Measurements from ENCODE around the gene POLL. TPM values are rescaled to one million over a fixed set of nuclear protein-coding genes. Genes with fewer than 3 reads are reported as not detected.

POLL gene
- total RNA-seq, 2 experiments from 2014 or later, result 31.9 to 35.9 TPM

DNA sequence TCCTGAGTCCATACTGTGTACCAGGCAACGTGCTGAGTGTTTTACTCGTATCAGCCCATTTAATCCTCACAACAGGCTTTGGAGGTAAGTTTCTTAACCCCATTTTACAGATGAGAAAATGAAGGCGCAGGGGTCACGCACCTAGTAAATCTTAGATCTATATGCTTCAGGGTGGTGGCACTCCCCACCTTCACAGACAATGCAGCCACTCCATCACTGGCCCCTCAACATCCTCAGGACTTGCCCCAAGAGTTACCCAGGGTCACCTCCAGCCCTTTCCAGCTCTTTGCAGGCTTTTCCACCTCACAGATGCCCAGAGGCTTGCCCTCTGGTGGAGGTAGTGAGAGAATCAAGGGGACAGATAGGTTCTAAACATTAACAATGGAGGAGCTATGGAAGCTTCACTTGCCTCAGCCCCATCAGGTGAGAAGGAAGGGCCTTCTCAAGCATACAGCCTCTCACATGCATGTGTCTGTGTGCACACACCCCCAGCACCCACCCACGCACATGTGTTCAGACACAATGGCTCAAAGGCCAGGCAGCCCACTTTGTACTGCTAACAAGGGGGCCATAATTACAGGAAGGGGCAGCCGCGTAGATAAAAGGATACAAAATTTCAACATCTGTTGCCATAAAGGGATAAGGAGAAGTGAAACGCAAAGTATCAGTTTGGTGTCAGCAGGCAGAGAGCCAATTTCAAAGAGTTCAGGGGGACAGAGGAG is 29.2 kb upstream of the POLL start:
- DNase-seq, result no peak
- Mint-ChIP-seq H3K36me3 (ENCODE audit: low read depth) (peaks cover 10% of the 10 kb centered on the region), H3K27ac (no peak overlapping the region), H3K9me3 (no peaks in the 10 kb centered on the region), H3K4me3 (no peak overlapping the region), H3K27me3 (no peaks in the 10 kb centered on the region), H3K4me1 (no peaks in the 10 kb centered on the region)
- CTCF ChIA-PET, result interaction anchor here (1.1 to 2.8 kb wide), 2 partner anchors 13 to 15 kb away, joined by 3 to 8 read pairs; no protein-coding TSS in a partner anchor
- POLR2A ChIA-PET, result no interaction called here

- Mint-ChIP-seq H3K4me1 (peaks cover 3% of the 10 kb centered on the region), H3K27ac (no peak overlapping the region), H3K27me3 (no peaks in the 10 kb centered on the region), H3K4me3 (no peak overlapping the region), H3K9me3 (no peaks in the 10 kb centered on the region), H3K36me3 (ENCODE audit: low read depth) (peaks cover 8% of the 10 kb centered on the region)
- DNase-seq, result no peak
- POLR2A ChIA-PET, result no interaction called here
- CTCF ChIA-PET, result interaction anchor here (1.1 to 2.8 kb wide), 3 partner anchors 12 to 15 kb away, joined by 3 to 8 read pairs (median 4); no protein-coding TSS in a partner anchor
Observed at GRCh38 chr10:101616415-101617101, 28.5 kb upstream of the POLL start.

DNA sequence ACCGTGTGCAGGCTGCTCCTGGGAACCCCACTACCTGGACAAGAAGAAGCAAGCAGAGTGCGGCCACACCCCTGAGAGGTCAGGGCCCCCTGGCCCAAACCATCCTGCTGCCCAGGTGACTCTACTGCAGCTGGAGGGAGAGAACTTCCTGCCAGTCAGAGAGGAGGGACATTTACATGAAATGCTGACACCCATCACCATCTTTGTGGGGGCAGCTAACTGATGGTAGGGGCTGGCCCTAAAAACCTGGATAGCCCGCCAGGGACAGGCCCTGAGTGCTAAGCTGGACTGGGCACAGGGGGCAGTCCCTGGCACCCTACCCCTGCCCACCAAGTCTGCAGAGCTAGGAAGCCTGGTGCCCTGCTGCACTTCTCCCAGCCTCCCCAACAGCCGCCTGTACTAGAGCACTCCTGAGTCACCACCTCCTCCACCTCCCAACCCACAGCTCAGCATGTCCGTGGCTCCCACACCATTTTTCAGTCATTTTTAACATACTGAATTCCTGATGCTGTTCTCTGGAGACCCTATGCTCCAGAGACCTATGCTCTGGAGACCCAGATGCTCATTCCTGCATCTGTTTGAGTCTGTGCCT is 27.6 kb upstream of the POLL start:
- POLR2A ChIA-PET, result no interaction called here
- Mint-ChIP-seq H3K4me3 (no peak overlapping the region), H3K36me3 (ENCODE audit: low read depth) (peaks cover 9% of the 10 kb centered on the region), H3K9me3 (no peaks in the 10 kb centered on the region), H3K4me1 (peaks cover 9% of the 10 kb centered on the region), H3K27ac (no peak overlapping the region), H3K27me3 (no peaks in the 10 kb centered on the region)
- CTCF ChIA-PET, result interaction anchor here (1.3 kb wide), 1 partner anchor 13 kb away, joined by 4 read pairs; no protein-coding TSS in a partner anchor
- DNase-seq, result no peak

DNA sequence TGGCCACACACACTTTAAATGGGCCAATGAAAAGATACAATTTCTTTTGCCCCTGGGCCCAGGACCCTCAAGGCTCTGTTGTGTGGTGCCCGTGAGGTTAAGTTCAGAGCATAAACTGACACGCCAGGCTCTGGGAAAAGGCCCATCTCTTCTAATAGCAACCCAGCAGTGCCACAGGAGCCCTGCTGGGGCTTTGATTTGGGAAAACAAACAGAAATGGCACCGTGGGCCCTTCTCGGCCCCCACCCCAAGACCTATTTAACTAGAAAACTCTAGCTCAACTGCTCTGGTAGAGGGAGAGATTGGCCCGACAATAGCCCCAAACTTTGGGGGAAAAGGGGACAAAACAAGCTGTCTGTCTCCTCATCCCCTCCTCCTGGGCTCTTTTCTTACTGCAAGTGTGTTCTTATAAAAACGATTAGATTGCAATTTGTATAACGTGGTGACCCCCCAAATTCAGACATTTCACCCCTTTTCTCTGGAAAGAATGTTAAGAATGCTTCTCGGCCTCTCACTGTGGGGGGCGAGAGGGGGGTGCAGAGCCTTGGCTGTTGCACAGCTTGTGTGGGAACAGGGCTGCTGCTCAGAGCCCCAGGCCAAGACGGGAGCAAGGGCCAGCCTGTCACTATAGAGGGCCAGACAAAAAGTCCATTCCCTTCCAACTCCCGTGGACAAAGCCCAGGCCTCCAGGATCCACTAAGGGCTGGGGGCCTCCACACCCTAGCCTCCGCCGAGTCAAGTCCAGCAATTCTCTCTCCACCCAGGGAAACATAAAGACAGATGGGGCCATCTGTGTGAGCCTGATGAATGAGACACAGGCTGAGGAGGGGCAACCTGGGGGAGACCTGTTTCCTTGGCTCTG is 26.8 kb upstream of the POLL start:
- CTCF ChIA-PET, result interaction anchor here (1.3 kb wide), 1 partner anchor 12 kb away, joined by 4 read pairs; no protein-coding TSS in a partner anchor

GRCh38 chr10:101613646-101614045 is 25.6 kb upstream of the POLL start:
- DNase-seq, result no peak
- CTCF ChIA-PET, result no interaction called here
- no peak overlapping the region for H3K27ac Mint-ChIP-seq

More for the DNA sequence above, 26.8 kb upstream of the POLL start:
- Mint-ChIP-seq H3K9me3 (no peaks in the 10 kb centered on the region), H3K27ac (no peak overlapping the region), H3K4me1 (peaks cover 9% of the 10 kb centered on the region), H3K4me3 (no peak overlapping the region), H3K27me3 (no peaks in the 10 kb centered on the region), H3K36me3 (ENCODE audit: low read depth) (peaks cover 14% of the 10 kb centered on the region)
- DNase-seq, result no peak
- POLR2A ChIA-PET, result no interaction called here

GRCh38 chr10:101612872-101613271 is 24.8 kb upstream of the POLL start:
- peaks cover 9% of the 10 kb centered on the region for H3K4me1 Mint-ChIP-seq
- H3K4me3 Mint-ChIP-seq, result no peak overlapping the region
- H3K36me3 Mint-ChIP-seq (ENCODE audit: low read depth), result peaks cover 9% of the 10 kb centered on the region
- H3K27me3 Mint-ChIP-seq, result no peaks in the 10 kb centered on the region
- no peak for DNase-seq
- no peak overlapping the region for H3K27ac Mint-ChIP-seq
- POLR2A ChIA-PET, result no interaction called here
- H3K9me3 Mint-ChIP-seq, result no peaks in the 10 kb centered on the region
- CTCF ChIA-PET, result interaction anchor here (0.6 kb wide), 1 partner anchor 168 kb away, joined by 3 read pairs; no protein-coding TSS in a partner anchor

More at GRCh38 chr10:101613646-101614045, 25.6 kb upstream of the POLL start:
- no peaks in the 10 kb centered on the region for H3K27me3 Mint-ChIP-seq
- peaks cover 14% of the 10 kb centered on the region for H3K36me3 Mint-ChIP-seq (ENCODE audit: low read depth)
- H3K9me3 Mint-ChIP-seq, result no peaks in the 10 kb centered on the region
- H3K4me1 Mint-ChIP-seq, result peaks cover 9% of the 10 kb centered on the region
- POLR2A ChIA-PET, result no interaction called here
- no peak overlapping the region for H3K4me3 Mint-ChIP-seq

GRCh38 chr10:101612086-101612485 is 24.0 kb upstream of the POLL start:
- ChIA-PET POLR2A (no interaction called here), CTCF (interaction anchor here (1.8 kb wide), 1 partner anchor 9 kb away, joined by 7 read pairs; no protein-coding TSS in a partner anchor)
- H3K36me3 Mint-ChIP-seq (ENCODE audit: low read depth), result peaks cover 9% of the 10 kb centered on the region
- no peaks in the 10 kb centered on the region for H3K9me3 Mint-ChIP-seq
- no peak for DNase-seq
- H3K27me3 Mint-ChIP-seq, result no peaks in the 10 kb centered on the region
- no peak overlapping the region for H3K4me3 Mint-ChIP-seq
- no peak overlapping the region for H3K27ac Mint-ChIP-seq
- H3K4me1 Mint-ChIP-seq, result peaks cover 9% of the 10 kb centered on the region

GRCh38 chr10:101611096-101611905 is 23.2 kb upstream of the POLL start:
- Mint-ChIP-seq H3K27ac (peak overlapping the region; percentile 65), H3K4me3 (no peak overlapping the region), H3K9me3 (no peaks in the 10 kb centered on the region), H3K4me1 (peaks cover 9% of the 10 kb centered on the region), H3K36me3 (ENCODE audit: low read depth) (peaks cover 12% of the 10 kb centered on the region), H3K27me3 (no peaks in the 10 kb centered on the region)
- CTCF ChIA-PET, result interaction anchor here (1.0 to 1.8 kb wide), 2 partner anchors 8 to 170 kb away, joined by 4 to 7 read pairs; no protein-coding TSS in a partner anchor
- peak; percentile 31 for DNase-seq
- POLR2A ChIA-PET, result no interaction called here

DNA sequence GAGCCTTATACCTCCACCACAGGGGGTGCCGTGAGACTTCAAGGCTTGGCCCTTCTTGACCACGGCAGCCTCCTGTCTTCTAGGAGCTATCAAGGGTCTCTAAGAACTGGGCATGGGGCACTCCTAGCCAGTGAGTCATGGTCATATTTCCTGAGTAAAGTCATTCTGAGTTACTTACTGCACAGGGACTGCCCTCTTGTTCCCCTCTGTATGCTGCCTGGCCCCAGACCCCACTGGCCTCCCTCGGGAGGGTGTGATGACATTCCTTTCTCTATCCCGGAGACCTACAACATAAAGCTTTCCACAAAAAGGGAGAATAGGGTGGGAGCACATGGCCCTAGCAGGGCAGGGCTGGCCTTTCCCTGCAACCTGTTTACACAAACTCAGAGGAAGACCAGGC is 21.4 kb upstream of the POLL start:
- DNase-seq, result no peak
- ChIA-PET POLR2A (no interaction called here), CTCF (interaction anchor here (2.5 kb wide), 1 partner anchor 172 kb away, joined by 11 read pairs; no protein-coding TSS in a partner anchor)
- Mint-ChIP-seq H3K27me3 (no peaks in the 10 kb centered on the region), H3K36me3 (ENCODE audit: low read depth) (peaks cover 12% of the 10 kb centered on the region), H3K27ac (no peak overlapping the region), H3K9me3 (no peaks in the 10 kb centered on the region), H3K4me1 (peaks cover 9% of the 10 kb centered on the region), H3K4me3 (no peak overlapping the region)

DNA sequence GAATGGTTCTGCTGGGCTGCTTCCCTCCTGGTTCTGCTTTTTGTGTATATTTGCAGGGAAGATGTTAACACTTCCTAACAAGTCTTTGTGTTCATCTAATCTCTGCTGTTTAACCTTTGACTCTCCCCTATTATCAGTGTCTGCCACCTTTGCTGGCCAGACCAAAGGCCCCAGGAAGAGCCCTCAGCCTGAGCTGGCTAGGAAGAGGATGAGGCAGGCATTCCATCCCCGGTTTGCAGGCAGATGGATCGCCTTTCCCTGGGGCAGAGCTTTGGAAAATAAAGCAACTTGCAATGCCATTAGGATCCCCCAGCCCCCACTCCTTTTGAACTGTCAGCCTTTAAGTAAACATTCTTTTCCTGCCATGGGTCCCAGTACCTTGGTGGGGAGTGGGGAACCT is 19.1 kb upstream of the POLL start:
- ChIA-PET CTCF (interaction anchor here (8.2 kb wide), 1 partner anchor 175 kb away, joined by 140 read pairs; the partner anchor contains the start of gene NPM3), POLR2A (no interaction called here)
- no peak for DNase-seq
- Mint-ChIP-seq H3K9me3 (no peaks in the 10 kb centered on the region), H3K4me1 (peaks cover 9% of the 10 kb centered on the region), H3K4me3 (no peak overlapping the region), H3K27ac (no peak overlapping the region), H3K36me3 (ENCODE audit: low read depth) (peaks cover 12% of the 10 kb centered on the region), H3K27me3 (no peaks in the 10 kb centered on the region)

- DNase-seq, result peak; percentile 81
- Mint-ChIP-seq H3K36me3 (ENCODE audit: low read depth) (peaks cover 3% of the 10 kb centered on the region), H3K27ac (no peak overlapping the region), H3K27me3 (no peaks in the 10 kb centered on the region), H3K4me3 (no peak overlapping the region), H3K9me3 (no peaks in the 10 kb centered on the region), H3K4me1 (no peaks in the 10 kb centered on the region)
- ChIA-PET POLR2A (interaction anchor here (0.9 to 1.7 kb wide), 5 partner anchors 15 to 181 kb away, joined by 3 to 8 read pairs (median 3); partner anchors contain the start of genes DPCD and POLL), CTCF (interaction anchor here (0.5 to 8.2 kb wide), 44 partner anchors 8 to 779 kb away, joined by 3 to 140 read pairs (median 4); partner anchors contain the start of genes DPCD, NPM3 and POLL)
Observed at GRCh38 chr10:101602761-101603398, 14.8 kb upstream of the POLL start.
